ENCODE measurements around the gene RETREG3. TPM values are rescaled to one million over a fixed set of nuclear protein-coding genes. Genes with fewer than 3 reads are reported as not detected.

Gene RETREG3, protein sequence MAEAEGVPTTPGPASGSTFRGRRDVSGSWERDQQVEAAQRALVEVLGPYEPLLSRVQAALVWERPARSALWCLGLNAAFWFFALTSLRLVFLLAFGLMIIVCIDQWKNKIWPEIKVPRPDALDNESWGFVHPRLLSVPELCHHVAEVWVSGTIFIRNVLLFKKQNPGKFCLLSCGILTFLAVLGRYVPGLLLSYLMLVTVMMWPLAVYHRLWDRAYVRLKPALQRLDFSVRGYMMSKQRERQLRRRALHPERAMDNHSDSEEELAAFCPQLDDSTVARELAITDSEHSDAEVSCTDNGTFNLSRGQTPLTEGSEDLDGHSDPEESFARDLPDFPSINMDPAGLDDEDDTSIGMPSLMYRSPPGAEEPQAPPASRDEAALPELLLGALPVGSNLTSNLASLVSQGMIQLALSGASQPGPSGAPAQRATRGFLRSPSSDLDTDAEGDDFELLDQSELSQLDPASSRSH
- 37.2 and 42.7 TPM in 2 replicates for total RNA-seq

DNA sequence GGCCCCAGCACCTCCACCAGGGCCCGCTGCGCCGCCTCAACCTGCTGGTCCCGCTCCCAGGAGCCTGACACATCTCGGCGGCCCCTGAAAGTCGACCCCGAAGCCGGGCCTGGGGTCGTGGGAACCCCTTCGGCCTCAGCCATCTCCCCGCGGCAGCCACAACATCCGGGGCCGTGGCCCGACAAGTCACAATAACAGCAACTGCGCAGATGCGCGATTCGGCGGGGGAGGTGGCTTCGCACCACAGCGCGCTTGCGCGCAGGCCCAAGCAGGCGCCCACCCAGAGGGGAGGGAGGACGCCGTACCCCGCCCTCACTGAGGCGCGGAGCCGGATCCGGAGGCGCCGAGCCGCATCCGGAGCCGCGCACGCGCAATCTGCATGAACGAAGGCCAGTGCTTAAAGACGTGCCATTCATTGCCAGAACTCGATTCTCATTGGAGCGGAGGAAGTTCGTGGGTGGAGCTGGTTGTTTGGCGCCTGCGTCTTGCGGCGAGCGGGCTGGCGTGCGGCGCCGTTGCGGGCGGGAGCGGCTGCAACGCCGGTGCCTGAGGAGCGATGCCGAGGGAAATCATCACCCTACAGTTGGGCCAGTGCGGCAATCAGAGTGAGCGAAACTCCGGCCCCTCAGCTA, at the start of gene RETREG3, which contains the start of gene TUBG1:
RETREG3 (minus strand) TSS at position 193 of the 632 bp plus-strand sequence; CDS start at position 143, 50 bp downstream.
TUBG1 (plus strand) TSS at position 502 of the 632 bp plus-strand sequence; CDS start at position 557, 55 bp downstream.

DNA sequence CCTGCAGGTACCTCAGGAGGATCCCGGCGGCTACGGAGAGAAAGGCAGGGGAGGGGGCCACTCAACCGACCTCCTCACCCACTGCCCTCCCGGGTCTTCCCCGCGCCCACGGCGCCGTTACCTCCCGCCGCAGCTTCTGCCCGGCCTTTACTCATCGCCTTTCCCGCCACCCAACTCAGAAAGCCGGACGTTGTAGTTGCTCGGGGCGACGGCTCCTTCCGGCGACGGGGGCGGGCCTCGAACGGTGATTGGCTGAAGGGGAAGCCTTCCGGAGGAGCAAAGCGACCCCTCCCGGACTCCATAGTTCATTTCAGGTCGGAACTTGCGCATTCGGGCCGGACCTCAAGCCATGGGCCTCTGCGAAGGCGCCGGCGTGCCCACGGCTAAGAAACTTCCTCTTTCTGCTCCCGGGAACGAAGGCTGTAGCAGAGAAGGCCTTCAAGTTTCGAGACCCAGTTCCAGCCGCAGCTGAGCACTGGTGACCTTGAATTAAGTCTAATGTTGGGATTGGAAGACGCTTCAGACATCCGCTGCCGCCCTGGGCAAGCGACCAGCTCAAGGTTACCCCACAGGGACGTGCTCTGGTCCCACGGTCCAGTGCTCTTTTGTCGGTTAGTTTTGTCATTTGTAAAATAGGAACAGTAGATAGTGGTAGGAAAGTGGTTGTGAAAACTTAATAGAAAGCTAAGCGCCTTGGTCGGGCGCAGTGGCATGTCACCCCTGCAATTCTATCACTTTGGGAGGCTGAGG, 31.5 kb downstream of the RETREG3 start, which contains the start of gene PSMC3IP:
PSMC3IP (minus strand) TSS at position 198 of the 750 bp plus-strand sequence; CDS start at position 155, 43 bp downstream.

DNA sequence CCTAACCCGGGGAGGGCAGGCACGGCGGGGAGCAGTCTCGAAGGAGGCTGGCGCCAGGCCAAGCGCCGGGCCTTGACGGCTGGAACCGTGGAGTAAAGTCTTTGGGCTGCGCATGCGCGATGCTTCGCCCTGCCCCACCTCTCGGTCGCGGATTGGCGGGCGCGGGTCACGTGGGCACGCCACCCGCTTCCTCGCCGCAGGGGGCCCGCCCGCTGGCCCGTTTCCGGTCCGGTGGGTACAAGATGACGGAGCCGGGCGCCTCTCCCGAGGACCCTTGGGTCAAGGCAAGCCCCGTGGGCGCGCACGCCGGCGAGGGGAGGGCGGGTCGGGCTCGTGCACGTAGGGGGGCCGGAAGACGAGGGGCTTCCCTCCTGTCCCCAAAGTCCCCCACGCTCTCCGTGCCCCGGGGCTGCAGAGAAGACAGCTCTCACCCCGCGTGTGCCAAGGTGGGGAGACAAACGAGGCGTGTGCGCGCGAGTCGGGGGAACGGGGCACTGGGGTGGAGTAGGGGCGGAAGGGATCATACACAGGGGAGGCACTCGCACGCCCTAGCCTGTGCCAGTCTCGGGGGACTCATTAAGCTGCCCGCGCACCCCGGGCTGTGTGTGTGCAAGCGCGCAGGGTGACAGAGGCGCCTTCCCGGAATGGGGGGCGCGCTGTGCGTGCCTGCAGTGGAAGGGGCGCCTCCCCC, 42.1 kb downstream of the RETREG3 start, which contains the start of gene MLX:
MLX (plus strand) TSS at position 218 of the 691 bp plus-strand sequence; CDS start at position 243, 25 bp downstream.

DNA sequence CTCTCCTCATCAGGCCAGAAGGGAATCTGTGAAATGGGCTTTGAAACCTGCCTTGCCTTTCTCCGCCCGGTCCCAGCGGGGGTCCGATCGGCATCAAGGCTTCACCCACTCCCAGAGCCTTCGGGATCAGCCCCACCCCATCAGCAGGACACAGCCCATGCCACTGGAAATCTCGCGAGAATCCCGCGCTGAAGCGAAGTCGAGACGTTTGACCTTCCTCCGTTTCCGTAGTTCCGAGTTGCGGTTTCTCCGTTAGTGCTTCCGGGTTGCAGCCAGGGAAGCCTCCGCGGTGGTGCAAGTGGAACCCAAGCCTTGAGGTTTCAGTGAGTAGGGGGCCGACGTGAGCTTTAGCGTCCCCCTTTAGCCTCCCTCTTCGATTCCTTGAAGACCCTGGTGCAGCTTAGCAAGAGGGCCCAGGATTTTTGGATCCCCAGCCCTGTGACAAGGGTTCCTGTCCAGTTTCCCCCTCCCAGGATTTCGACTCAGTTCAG, 47.2 kb downstream of the RETREG3 start, which contains the start of gene COASY:
COASY (plus strand) TSS at position 252 of the 491 bp plus-strand sequence. CDS start 475 bp downstream, outside the sequence.

DNA sequence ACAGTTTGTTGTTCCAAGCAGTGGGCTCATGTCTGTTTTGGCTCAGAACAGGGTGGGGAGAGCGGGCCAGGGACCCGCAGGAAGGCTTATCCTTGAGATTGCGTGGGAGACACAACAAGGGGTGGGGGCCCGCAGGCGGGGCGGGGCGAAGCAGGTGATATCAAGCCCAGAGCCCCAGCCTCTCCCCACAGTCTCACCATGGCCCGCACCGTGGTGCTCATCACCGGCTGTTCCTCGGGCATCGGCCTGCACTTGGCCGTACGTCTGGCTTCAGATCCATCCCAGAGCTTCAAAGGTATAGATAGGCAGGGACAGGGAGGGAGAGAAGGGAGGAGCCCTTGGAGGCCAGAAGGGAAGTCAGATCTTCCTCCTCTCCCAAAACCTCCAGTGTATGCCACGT, 56.4 kb downstream of the RETREG3 start, which contains the start of gene HSD17B1:
HSD17B1 (plus strand) TSS at position 188 of the 400 bp plus-strand sequence; CDS start at position 199, 11 bp downstream.

DNA sequence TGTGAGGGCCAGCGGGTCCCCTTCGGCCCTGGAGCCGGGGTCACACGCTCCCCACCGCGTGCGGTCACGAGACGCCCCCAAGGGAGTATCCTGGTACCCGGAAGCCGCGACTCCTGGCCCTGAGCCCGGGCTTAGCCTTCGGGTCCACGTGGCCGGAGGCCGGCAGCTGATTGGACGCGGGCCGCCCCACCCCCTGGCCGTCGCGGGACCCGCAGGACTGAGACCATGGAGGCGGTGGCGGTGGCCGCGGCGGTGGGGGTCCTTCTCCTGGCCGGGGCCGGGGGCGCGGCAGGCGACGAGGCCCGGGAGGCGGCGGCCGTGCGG, 73.2 kb downstream of the RETREG3 start, which contains the start of gene NAGLU:
NAGLU (plus strand) TSS at position 194 of the 324 bp plus-strand sequence; CDS start at position 226, 32 bp downstream.

Other genes with a start within 250 kb of the RETREG3 start
- gene STAT3, start 220.9 kb downstream of the RETREG3 start, total RNA-seq = 153 and 160 TPM in 2 replicates
- 947 and 968 TPM in 2 replicates for gene CAVIN1, start 186.1 kb downstream of the RETREG3 start, total RNA-seq
- gene ATP6V0A1, start 150.5 kb downstream of the RETREG3 start, total RNA-seq = 32.4 and 38.1 TPM in 2 replicates
- gene NAGLU, start 73.1 kb downstream of the RETREG3 start, total RNA-seq = 18.1 and 23.1 TPM in 2 replicates
- 0.53 and 0.57 TPM in 2 replicates for gene HSD17B1, start 56.5 kb downstream of the RETREG3 start, total RNA-seq
- 25.1 and 31.0 TPM in 2 replicates for gene COASY, start 47.2 kb downstream of the RETREG3 start, total RNA-seq
- 29.7 and 36.4 TPM in 2 replicates for gene MLX, start 42.3 kb downstream of the RETREG3 start, total RNA-seq
- gene PSMC3IP, start 31.6 kb downstream of the RETREG3 start, total RNA-seq = 11.0 and 14.5 TPM in 2 replicates
- 48.5 and 73.7 TPM in 2 replicates for gene TUBG1, start 309 bp upstream of the RETREG3 start, total RNA-seq
- 8.4 and 9.3 TPM in 2 replicates for gene TUBG2, start 49.9 kb upstream of the RETREG3 start, total RNA-seq
- gene PLEKHH3, start 67.6 kb upstream of the RETREG3 start, total RNA-seq = 5.2 and 7.4 TPM in 2 replicates
- 1.1 and 1.9 TPM in 2 replicates for gene CCR10, start 72.5 kb upstream of the RETREG3 start, total RNA-seq
- 29.8 and 35.5 TPM in 2 replicates for gene CNTNAP1, start 73.2 kb upstream of the RETREG3 start, total RNA-seq
- 21.3 TPM in 2 replicates for gene EZH1, start 135.7 kb upstream of the RETREG3 start, total RNA-seq
- 1.5 and 2.4 TPM in 2 replicates for gene RAMP2, start 151.9 kb upstream of the RETREG3 start, total RNA-seq
- 36.4 and 45.0 TPM in 2 replicates for gene VPS25, start 164.1 kb upstream of the RETREG3 start, total RNA-seq
- gene WNK4, start 171.2 kb upstream of the RETREG3 start, total RNA-seq = 0.50 and 0.66 TPM in 2 replicates
- 46.9 and 52.5 TPM in 2 replicates for gene COA3, start 189.3 kb upstream of the RETREG3 start, total RNA-seq
- not detected in 2 replicates for gene CNTD1, start 189.5 kb upstream of the RETREG3 start, total RNA-seq
- gene BECN1, start 214.9 kb upstream of the RETREG3 start, total RNA-seq = 78.8 and 97.5 TPM in 2 replicates
- gene PSME3, start 224.0 kb upstream of the RETREG3 start, total RNA-seq = 172 and 175 TPM in 2 replicates
- 0.65 and 0.80 TPM in 2 replicates for gene AOC2, start 235.2 kb upstream of the RETREG3 start, total RNA-seq
- under 0.01 and 0.07 TPM in 2 replicates for gene AOC3, start 241.8 kb upstream of the RETREG3 start, total RNA-seq